Upper lobe of right lung (tissue), 1 donor: ENCODE results near the gene MAB21L1. TPM values are rescaled to one million over a fixed set of nuclear protein-coding genes. Genes with fewer than 3 reads are reported as not detected.

Experiments used
- ATAC-seq: fragments of 200-7000 bp; cut with Tn5 transposase; one replicate; pipeline ENCODE4 v1.9.1; 2020; ENCODE audit warnings: mild to moderate bottlenecking, moderate library complexity
- DNase-seq: peaks from one replicate; pipeline ENCODE4 v3.0.0-alpha.2; 2020
- H3K27ac ChIP-seq: fragments of 200-600 bp; one replicate; pipeline ENCODE4 v1.8.0; 2022
- H3K27me3 ChIP-seq: fragments of 200-600 bp; one replicate; pipeline ENCODE4 v1.8.0; 2022; ENCODE audit warnings: mild to moderate bottlenecking
- H3K36me3 ChIP-seq: fragments of 200-600 bp; one replicate; pipeline ENCODE4 v1.8.0; 2022
- H3K4me1 ChIP-seq: fragments of 200-600 bp; one replicate; pipeline ENCODE4 v1.8.0; 2022
- H3K4me3 ChIP-seq: fragments of 200-600 bp; one replicate; pipeline ENCODE4 v1.8.0; 2022; ENCODE audit warnings: mild to moderate bottlenecking
- H3K9me3 ChIP-seq: fragments of 200-600 bp; one replicate; pipeline ENCODE4 v1.8.0; 2022
- CTCF ChIP-seq: fragments of 200-600 bp; IDR thresholded peaks from one replicate; pipeline ENCODE4 v1.8.0; 2022; ENCODE audit warnings: antibody characterized with exemption
- intact Hi-C: fragments of 100-400 bp; cut with DNase I; formaldehyde crosslinking; loops from one replicate; pipeline ENCODE4 v1.11.0; 2022
- long read RNA-seq: library from polyadenylated mRNA; unstranded; transcript quantifications from one replicate; pipeline ENCODE4 v2.0.0, GENCODE V29; 2021
- total RNA-seq: library from RNA; stranded (reverse); fragmentation: NEBNext Ultra II Directional; extraction: Animal tissue kit (Norgen Biotek cat#: 25700); gene quantifications from one replicate; pipeline ENCODE4 v1.2.1, GENCODE V29; 2021
- donor health status: DM: no; HTN: yes; CAD: no; lungs with severe emphysema.

MAB21L1 gene
- 0.17 TPM for total RNA-seq
- long read RNA-seq, partial matches to known transcripts: 0 of 2 reads
- long read RNA-seq, other reads (novel, unspliced or antisense): 0 of 2 reads

- no peak for DNase-seq
- intact Hi-C loops: no loop called here
Observed at GRCh38 chr13:35475960-35476943, at the start of gene MAB21L1. MAB21L1 (minus strand) TSS chr13:35476689; CDS start chr13:35476138, 551 bp downstream.

GRCh38 chr13:35524171-35524570 lies 47.7 kb upstream of the MAB21L1 start:
- no peak for TF ChIP-seq CTCF
- Histone ChIP-seq H3K27ac (no peak overlapping the region), H3K4me1 (no peaks in the 10 kb centered on the region), H3K36me3 (no peaks in the 10 kb centered on the region), H3K9me3 (no peaks in the 10 kb centered on the region), H3K27me3 (no peaks in the 10 kb centered on the region), H3K4me3 (no peak overlapping the region)
- ATAC-seq: no peak
- no peak for DNase-seq
- intact Hi-C loops: no loop called here

More at GRCh38 chr13:35475960-35476943, at the start of gene MAB21L1:
- TF ChIP-seq CTCF: no peak
- Histone ChIP-seq H3K9me3 (no peaks in the 10 kb centered on the region), H3K4me1 (no peaks in the 10 kb centered on the region), H3K27ac (no peak within 1 kb of the TSS), H3K36me3 (no peaks in the 10 kb centered on the region), H3K27me3 (peaks cover 75% of the 10 kb centered on the region), H3K4me3 (peak within 1 kb of the TSS; percentile 24)
- ATAC-seq: no peak

GRCh38 chr13:35518337-35518946 lies 42.0 kb upstream of the MAB21L1 start:
- TF ChIP-seq CTCF: no peak
- no peak for ATAC-seq
- no peak for DNase-seq
- intact Hi-C loops: no loop called here
- Histone ChIP-seq H3K4me1 (no peaks in the 10 kb centered on the region), H3K27me3 (no peaks in the 10 kb centered on the region), H3K4me3 (no peak overlapping the region), H3K27ac (no peak overlapping the region), H3K36me3 (no peaks in the 10 kb centered on the region), H3K9me3 (no peaks in the 10 kb centered on the region)

GRCh38 chr13:35514801-35515502 lies 38.5 kb upstream of the MAB21L1 start:
- Histone ChIP-seq H3K27me3 (no peaks in the 10 kb centered on the region), H3K9me3 (no peaks in the 10 kb centered on the region)

More at GRCh38 chr13:35514801-35515502, 38.5 kb upstream of the MAB21L1 start:
- ATAC-seq: no peak
- intact Hi-C loops: no loop called here
- Histone ChIP-seq H3K27ac (no peak overlapping the region), H3K4me3 (no peak overlapping the region), H3K4me1 (no peaks in the 10 kb centered on the region), H3K36me3 (no peaks in the 10 kb centered on the region)
- no peak for DNase-seq
- TF ChIP-seq CTCF: no peak
